HL-60/S4 (cell line): Measurements from ENCODE around the gene RAB26.

Experiments
- in situ Hi-C: fragments of 300-500 bp; cut with MboI; formaldehyde crosslinking; loops from 2 replicates; pipeline ENCODE4 v1.14.3; 2022; ENCODE audit warnings: low sequenced_read_pairs

RAB26 gene

GRCh38 chr16:2157480-2158261 is 9.2 kb downstream of the RAB26 start:
- in situ Hi-C loops = no loop called here

DNA sequence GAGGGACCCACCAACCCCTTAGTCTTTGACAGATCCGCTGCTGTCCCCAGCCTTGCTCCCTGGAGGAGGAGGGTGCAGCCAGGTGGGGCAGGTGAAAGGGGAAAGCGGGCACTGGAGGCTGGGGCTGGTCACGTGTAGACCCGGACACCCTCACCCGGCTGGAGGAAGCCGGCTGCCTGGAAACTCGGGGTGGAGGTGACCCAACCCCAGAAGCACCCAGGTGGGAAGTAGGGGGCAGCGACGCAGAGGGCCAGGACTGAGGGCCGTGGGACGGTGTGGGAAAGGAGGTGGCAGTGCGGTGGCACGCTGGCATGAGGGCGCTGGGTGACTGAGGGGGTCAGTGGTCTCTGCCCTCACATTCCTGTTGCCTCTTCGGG is 9.8 kb downstream of the RAB26 start:
- in situ Hi-C loops = no loop called here

DNA sequence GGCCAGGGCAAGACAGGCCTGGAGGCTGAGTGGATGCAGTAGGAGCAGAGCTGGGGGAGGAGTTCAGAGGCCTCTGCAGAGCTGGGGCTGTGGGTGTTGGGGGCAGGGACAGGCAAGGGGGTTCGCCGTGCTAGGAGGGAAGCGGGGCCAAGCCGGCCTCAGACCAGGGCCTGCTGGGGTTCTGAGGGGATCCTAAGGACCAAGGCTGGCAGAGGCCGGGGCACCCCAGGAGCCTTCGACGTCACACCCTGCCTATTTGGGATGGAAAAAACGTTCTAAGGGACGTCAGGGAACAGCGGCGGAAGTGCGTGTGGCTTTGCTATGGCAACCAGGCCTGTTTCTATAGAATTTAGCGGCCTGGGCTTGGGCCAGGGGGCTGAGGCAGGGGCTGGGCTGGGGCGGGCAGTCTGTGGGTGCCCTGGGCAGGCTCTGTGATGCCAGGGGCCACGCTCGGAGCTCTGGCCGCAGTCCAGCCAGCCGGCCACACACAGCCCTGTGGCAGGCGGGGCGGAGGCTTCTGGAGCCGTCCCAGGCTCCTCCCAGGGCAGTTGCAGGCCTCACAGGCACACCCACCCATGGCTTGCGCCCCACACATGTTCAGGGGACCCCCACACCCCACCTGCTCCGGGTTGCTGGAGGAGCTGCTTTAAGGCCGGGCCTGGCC is 10.9 kb downstream of the RAB26 start:
- in situ Hi-C loops = no loop called here

GRCh38 chr16:2160915-2161551 is 12.6 kb downstream of the RAB26 start:
- in situ Hi-C loops = no loop called here

DNA sequence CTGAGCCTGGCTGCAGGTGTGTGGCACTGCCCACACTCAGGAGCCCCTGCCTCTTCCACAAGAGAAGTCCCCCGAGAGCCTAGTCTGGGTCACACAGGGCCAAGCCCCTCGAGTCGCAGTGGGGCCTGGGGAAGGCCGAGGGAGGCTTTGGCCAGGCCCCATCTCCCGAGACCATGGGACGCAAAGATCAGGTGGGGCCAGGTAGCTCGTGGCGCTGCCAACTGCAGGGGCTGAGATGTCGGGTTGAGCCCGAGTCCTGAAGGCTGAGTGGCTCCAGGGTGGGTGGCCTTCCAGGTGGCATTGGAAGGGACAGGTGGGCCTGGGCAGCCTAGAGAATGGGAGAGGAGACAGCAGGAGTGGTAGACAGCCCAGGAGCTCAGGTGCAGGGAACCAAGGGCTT is 13.5 kb downstream of the RAB26 start:
- in situ Hi-C loops = no loop called here

DNA sequence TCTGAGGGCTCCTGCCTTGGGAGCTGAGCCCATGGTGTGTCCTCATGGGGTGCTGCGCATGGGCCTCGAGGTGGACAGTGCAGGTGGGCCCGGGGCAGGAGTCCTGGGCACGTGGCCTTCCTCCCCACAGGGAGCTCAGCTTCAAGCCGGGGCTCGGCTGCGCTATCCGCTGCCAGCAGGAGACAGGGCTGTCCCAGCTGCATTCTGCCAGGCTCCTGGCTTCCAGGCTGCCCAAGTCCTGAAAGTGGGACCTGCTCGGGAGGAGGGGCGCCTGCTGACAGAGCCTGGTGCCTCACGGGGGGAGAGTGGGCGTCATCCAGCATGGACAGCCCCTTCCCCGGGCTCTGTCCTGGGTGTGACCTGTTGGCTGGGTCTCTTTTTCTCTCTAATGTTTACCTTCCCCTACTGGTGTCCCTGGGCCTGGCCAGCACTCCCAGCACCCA is 14.3 kb downstream of the RAB26 start:
- in situ Hi-C loops = no loop called here

DNA sequence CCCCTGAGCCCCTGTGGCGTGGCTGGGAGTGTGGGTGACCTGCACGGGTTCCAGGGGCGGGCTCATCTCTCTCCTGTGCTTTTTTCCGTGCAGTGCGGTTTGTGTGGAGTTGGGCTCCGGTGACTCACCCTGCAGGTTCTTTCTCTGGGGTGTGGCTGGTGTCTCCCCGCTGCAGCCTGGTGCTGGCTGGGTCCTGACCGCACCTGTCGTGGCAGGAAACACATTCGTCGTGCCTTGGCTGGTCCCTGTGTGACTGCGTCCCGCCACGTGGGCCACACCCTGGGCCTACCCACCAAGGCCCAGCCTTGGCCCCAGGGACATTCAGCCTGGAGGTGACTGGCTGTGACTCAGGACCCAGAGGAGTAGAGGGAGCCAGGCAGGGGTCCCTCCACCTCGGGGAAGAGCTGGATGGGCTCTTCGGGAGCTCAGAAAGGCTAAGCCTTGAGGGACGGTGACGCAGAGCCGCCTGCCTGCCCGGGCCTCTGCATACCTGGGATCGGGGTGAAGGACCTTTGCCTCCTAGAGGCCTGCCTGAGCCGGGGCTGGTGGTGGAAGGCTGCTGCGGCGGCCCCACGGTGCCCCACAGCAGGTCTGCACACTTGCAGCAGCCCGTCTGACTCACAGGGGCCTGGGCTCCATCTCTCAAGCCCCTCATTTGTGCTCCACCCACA is 14.9 kb downstream of the RAB26 start:
- in situ Hi-C loops = no loop called here

DNA sequence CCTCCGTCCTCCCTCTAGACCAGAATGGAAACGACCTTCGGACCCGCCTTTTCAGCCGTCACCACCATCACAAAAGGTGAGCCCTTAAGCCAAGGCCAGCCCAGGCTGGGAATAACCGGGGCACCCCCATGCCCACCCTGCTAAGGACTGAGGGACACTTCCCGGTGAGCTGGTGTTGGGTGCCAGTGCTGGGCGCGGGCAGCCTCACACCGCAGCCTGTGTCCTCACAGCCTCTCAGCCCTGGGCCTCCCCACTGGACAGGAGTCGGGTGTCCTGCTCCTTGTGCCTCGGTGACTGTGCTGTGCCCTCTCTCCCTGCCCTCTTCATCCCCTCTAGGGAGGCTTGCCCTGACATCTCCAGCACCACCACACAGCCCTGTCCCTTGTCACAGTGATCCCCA is 17.4 kb downstream of the RAB26 start:
- in situ Hi-C loops = no loop called here

DNA sequence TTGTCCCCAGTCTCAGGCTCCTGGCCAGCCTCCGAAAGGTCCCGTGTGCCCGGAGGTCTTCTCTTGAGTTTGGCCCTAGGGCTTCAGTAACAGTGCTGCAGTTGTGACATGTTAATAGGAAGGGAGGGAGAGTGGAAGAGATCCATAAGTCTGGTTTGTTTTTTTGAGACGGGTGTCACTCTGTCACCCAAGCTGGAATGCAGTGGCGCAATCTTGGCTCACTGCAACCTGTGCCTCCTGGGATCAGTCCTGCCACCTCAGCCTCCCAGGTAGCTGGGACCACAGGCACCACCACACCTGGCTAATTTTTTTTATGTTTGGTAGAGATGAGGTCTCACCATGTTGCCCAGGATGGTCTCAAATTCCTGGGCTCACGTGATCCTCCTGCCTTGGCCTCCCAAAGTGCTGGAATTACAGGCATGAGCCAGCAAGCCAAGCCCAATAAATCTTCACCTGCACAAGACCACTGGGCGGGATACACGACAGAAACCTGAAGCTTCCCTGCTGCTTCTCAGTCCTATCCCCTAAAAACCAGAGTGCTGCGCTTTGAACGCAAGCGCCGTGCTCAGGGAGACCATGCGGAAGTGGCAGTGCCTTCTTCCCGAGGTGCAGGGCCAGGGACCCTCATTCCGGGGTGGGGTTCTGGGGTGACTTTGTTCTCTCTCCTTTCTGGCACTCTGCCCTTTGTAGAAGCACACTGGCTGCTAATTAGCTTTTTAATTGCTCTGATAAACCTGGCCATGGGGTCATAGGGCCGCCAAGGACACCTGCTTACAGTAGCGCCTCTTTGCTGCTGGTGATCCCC is 18.0 kb downstream of the RAB26 start:
- in situ Hi-C loops = no loop called here

DNA sequence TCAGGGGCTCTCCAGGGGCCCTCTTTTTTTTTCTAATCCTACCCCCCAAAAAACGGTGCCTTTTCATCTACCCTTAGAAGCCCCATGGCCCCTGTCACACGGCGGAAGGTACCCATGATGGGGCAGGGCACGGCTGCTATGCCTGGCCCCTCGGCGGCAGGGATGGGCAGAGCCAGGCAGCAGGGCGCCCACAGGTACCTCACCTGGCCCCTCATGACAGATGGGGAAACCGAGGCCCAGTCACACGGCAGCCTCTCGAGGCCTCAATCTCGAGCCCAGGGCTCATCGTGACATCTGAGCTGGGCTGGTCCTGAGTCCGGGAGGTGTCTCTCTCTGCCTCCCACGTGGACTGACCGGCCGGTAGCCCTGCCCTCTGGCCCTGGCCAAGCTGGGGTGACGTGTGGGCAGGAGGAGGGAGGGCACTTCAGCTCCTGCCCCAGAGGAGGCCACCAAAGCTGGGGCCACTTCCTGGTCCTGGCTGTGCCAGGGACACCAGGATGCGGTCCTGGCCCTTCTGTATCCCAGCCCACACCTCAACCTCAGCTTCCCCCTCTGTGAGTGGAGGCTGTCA is 18.7 kb downstream of the RAB26 start:
- in situ Hi-C loops = no loop called here

DNA sequence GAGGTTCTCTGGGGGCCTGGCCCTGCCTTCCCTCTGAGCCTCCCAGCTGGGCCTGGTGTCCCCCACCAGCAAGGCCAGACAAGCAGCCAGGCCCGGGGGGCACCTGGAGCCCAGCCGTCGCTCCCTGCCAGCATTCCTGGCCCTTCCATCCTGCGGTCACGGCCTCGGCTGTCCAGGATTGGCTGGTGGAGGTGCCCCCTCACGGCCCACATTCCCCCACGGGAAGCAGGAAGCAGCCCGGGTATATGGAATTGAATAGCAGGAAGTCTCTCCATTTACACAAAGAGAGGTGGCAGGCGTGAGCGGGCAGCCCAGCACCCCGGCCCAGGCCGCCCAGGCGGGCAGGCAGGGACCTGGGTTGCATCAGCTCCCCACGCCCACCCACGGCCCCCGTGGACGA is 21.7 kb downstream of the RAB26 start:
- in situ Hi-C loops = no loop called here

- in situ Hi-C loops = no loop called here
Observed at GRCh38 chr16:2170587-2171435, 22.4 kb downstream of the RAB26 start.

DNA sequence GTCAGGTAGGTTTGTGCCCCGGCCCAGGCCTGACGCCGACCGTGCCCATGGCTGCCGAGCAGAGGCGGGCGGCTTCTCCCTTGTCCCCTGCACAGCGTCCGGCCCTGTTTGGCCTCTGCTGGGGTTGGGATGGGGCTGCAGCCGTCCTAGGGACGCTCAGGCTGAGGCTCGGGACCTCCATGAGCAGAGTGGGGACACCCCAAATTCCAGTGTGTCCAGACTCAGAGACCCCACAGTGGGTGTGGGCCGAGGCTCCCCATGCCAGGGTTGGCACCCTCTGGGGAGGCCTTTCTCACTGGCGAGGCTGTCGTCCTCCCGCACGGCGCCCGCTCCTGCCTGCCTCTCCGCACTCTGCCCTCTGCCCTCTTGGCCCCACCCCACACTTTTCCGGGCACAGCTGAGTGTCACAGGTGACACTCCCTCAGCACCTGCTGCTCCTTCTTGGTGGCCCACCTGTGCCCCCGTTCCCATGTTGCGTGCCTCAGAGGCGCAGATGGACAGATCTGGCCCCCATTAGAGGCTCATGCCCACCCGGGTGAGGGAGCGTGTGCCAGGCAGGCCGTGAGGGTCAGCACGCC is 23.3 kb downstream of the RAB26 start:
- in situ Hi-C loops = no loop called here

GRCh38 chr16:2172688-2173335 is 24.4 kb downstream of the RAB26 start:
- in situ Hi-C loops = no loop called here

- in situ Hi-C loops = no loop called here
Observed at GRCh38 chr16:2173366-2173765, 24.9 kb downstream of the RAB26 start.

GRCh38 chr16:2173916-2174315 is 25.5 kb downstream of the RAB26 start:
- in situ Hi-C loops = no loop called here

DNA sequence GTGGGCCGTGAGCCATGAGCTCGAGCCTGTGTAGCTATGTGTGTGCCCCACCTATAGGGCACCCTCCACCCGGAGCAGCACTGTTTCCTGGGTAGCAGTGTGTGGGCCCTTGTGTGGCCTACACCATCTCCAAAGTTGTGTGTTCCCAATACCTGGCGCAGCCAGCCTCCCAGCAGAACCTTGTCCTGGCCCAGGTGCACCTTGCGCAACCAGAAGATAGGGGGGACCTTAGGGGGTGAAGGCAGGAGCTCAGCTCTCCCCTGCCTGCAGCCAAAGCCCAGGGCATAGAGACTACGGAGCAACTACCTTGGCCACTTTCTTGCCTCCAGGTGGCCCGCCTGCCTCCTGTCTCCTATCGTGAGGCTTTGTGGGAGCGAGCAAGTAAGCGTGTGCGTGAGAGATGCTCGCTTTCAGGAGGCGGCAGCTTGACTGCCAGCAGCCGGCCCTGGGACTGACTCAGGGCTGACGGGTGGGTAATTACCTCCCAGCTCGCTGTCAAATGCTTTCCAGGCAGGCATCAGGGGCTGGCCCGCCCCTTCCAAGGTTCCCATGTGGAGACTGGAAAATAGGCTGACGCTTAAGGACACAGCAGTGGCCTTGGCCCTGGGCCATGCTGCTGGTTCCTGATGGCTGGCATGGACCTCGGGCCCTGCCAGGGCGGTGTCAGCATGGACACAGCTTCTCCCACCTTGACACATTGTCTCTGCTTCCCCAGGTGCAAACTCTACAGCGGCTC is 26.1 kb downstream of the RAB26 start:
- in situ Hi-C loops = no loop called here

GRCh38 chr16:2175454-2175853 is 27.0 kb downstream of the RAB26 start:
- in situ Hi-C loops = no loop called here
